Measurements from ENCODE around the gene APOO. TPM values are rescaled to one million over a fixed set of nuclear protein-coding genes. Genes with fewer than 3 reads are reported as not detected.

Gene APOO
- total RNA-seq, 2 donors from 2014 or later = 1.5 to 5.1 TPM

DNA sequence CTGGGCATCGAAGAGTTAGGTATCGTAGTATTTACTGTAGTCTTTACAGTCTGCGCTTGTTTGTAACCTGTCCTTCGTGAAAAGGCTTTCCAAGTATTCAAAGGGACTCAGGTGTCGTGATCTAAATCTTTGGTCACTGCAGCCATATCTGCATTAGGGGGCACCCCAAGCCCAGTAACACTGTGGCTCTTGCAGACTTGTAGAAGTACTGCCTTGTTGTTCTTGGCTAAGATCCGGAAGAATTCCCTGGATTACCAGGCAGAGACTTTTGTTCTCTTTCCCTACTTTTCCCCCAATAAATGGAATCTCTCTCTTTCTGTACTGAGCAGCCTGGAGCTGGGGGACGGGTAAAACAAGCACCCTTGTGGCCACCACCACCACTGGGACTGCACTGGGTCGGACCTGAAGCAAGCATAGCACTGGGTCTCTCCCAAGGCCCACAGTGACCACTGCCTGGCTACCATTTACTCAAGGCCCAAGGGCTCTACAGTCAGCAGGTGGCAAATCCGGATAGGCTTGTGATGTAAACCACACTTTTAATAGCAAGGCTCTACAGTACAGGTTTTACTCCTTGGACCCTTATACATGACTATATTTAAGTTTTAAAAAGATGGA, 12.1 kb upstream of the APOO start:
- DNase-seq (ENCODE audit: low spot score) = no peak
- Histone ChIP-seq H3K27ac (no peak overlapping the region), H3K9me3 (no peaks in the 10 kb centered on the region), H3K36me3 (no peaks in the 10 kb centered on the region), H3K4me1 (ENCODE audit: control insufficient read depth in 1 of 2, low read depth in 2 of 2) (no peaks in the 10 kb centered on the region), H3K4me3 (no peak overlapping the region), H3K27me3 (replicated peaks; ENCODE audit: insufficient read depth) (no peaks in the 10 kb centered on the region)
- no peak for ATAC-seq (ENCODE audit: insufficient number of reproducible peaks, low FRiP score, low read depth)
- TF ChIP-seq, protein P1, sequence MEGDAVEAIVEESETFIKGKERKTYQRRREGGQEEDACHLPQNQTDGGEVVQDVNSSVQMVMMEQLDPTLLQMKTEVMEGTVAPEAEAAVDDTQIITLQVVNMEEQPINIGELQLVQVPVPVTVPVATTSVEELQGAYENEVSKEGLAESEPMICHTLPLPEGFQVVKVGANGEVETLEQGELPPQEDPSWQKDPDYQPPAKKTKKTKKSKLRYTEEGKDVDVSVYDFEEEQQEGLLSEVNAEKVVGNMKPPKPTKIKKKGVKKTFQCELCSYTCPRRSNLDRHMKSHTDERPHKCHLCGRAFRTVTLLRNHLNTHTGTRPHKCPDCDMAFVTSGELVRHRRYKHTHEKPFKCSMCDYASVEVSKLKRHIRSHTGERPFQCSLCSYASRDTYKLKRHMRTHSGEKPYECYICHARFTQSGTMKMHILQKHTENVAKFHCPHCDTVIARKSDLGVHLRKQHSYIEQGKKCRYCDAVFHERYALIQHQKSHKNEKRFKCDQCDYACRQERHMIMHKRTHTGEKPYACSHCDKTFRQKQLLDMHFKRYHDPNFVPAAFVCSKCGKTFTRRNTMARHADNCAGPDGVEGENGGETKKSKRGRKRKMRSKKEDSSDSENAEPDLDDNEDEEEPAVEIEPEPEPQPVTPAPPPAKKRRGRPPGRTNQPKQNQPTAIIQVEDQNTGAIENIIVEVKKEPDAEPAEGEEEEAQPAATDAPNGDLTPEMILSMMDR (IDR thresholded peaks at IDR 0.05) = no peak

DNA sequence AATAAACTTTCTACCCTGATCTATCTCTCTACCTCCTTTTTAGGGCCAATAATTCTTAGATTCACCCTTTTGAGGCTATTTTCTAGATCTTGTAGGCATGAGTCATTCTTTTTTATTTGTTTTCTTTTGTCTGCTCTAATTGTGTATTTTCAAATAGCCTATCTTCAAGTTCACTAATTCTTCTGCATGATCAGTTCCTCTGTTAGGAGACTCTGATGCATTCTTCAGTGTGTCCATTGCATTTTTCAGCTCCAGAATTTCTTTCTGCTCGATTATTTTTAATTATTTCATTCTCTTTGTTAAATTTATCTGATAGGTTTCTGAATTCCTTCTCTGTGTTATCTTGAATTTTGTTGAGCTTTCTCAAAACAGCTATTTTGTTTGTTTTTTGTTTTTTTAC, 11.4 kb upstream of the APOO start:
- Histone ChIP-seq H3K27ac (no peak overlapping the region), H3K4me1 (ENCODE audit: control insufficient read depth in 1 of 2, low read depth in 2 of 2) (no peaks in the 10 kb centered on the region), H3K9me3 (no peaks in the 10 kb centered on the region), H3K27me3 (replicated peaks; ENCODE audit: insufficient read depth) (no peaks in the 10 kb centered on the region), H3K36me3 (no peaks in the 10 kb centered on the region), H3K4me3 (no peak overlapping the region)
- ATAC-seq (ENCODE audit: insufficient number of reproducible peaks, low FRiP score, low read depth) (no peak), DNase-seq (ENCODE audit: low spot score) (no peak)
- TF ChIP-seq, protein P1 (IDR thresholded peaks at IDR 0.05) = no peak

DNA sequence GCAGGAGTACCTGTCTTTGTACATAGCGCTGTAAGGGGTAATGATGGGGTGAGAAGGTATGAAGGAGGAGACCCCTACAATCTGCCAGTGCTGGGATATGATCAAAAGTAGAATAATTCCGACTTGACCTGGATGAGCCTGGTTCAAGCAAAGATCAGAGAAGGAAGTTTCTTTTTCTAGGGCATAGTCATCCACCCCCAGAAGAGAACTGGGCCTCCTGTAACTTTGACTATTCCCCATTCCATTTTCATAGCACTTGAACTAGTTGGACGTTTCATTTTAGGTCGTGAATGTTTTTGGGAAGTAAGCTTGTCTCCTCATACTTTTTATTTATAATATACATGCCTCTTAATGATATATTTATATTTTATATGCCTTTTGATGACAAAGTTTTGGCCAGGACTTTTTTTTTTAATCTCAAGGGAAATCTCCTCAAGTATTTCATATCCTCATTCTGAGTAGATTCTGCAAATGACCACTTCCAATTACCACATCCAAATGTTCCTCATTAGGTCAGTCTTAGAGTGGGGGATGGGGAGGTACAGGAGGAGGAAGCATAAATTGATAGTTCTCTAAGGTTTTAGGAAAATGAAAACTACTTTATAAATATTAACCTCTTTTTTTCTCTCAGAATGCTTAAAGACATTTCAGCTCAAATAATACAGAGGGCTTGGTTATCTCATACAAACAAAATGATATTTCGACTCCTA, 3.5 kb upstream of the APOO start:
- TF ChIP-seq, protein P1 (IDR thresholded peaks at IDR 0.05) = no peak

GRCh38 chrX:23908219-23909004, 674 bp upstream of the APOO start:
- Histone ChIP-seq H3K4me3 (peak overlapping the region; percentile 77), H3K9me3 (no peaks in the 10 kb centered on the region), H3K4me1 (ENCODE audit: control insufficient read depth in 1 of 2, low read depth in 2 of 2) (peaks cover 0 to 7% of the 10 kb centered on the region in 2 donors), H3K27me3 (replicated peaks; ENCODE audit: insufficient read depth) (no peaks in the 10 kb centered on the region), H3K36me3 (no peaks in the 10 kb centered on the region), H3K27ac (peak overlapping the region; percentile 84 to 86)
- no peak for ATAC-seq (ENCODE audit: insufficient number of reproducible peaks, low FRiP score, low read depth)
- DNase-seq (ENCODE audit: low spot score) = no peak
- TF ChIP-seq, protein P1 (IDR thresholded peaks at IDR 0.05) = no peak

More for the DNA sequence above, 3.5 kb upstream of the APOO start:
- ATAC-seq (ENCODE audit: insufficient number of reproducible peaks, low FRiP score, low read depth) = no peak
- H3K27me3 ChIP-seq (replicated peaks; ENCODE audit: insufficient read depth) = no peaks in the 10 kb centered on the region
- H3K36me3 ChIP-seq = no peaks in the 10 kb centered on the region
- H3K4me1 ChIP-seq (ENCODE audit: control insufficient read depth in 1 of 2, low read depth in 2 of 2) = peaks cover 0 to 5% of the 10 kb centered on the region in 2 donors
- no peak overlapping the region for H3K27ac ChIP-seq
- H3K9me3 ChIP-seq = no peaks in the 10 kb centered on the region
- DNase-seq (ENCODE audit: low spot score) = no peak
- H3K4me3 ChIP-seq = no peak overlapping the region

DNA sequence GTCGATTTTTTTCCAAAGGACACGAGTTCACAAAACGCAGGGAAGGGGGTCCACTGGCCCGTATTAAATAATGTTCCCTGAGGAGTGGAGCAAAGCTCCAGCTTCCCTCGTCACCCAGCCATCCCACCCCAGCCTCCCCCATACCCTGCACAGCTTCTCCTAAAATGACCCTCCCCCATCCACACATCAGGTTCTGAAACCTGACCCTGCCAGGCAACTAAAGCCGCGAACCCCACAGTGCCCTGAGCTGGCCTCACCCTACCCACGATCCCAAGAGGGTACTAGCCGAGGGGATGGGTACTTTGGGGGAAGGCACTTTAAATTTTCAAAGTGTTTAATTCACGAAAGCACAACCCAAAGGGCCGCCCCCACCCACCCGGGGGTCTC, 634 bp downstream of the APOO start:
- no peak for ATAC-seq (ENCODE audit: insufficient number of reproducible peaks, low FRiP score, low read depth)
- TF ChIP-seq, protein P1 (IDR thresholded peaks at IDR 0.05) = no peak
- no peaks in the 10 kb centered on the region for H3K27me3 ChIP-seq (replicated peaks; ENCODE audit: insufficient read depth)
- DNase-seq (ENCODE audit: low spot score) = no peak
- H3K27ac ChIP-seq = peak overlapping the region; percentile 72 to 84
- peaks cover 0 to 7% of the 10 kb centered on the region in 2 donors for H3K4me1 ChIP-seq (ENCODE audit: control insufficient read depth in 1 of 2, low read depth in 2 of 2)
- no peaks in the 10 kb centered on the region for H3K9me3 ChIP-seq
- H3K36me3 ChIP-seq = no peaks in the 10 kb centered on the region
- peak overlapping the region; percentile 77 for H3K4me3 ChIP-seq
